Stomach (tissue), 19 donors: ENCODE data around the gene ADCK2. TPM values are rescaled to one million over a fixed set of nuclear protein-coding genes. Genes with fewer than 3 reads are reported as not detected.
"Not testable (repeated sequence)": the region's sequence is repeated elsewhere in the genome, so short reads cannot be mapped to it uniquely, and the experiment has no call there.

ENCODE experiments used
- DNase-seq, 2 donors: peaks; one replicate each; pipeline versions ENCODE4 v3.0.0 to v3.0.0-alpha.2; 2013 to 2019
- H3K27ac ChIP-seq, 5 donors: fragments of 200-600 bp in 4 of 5; sonication (generic) in 4 of 5; one replicate each; pipeline ENCODE4 v1.5.1; 2013 to 2019; ENCODE audit warnings: mild to moderate bottlenecking in 1 of 5, moderate library complexity in 1 of 5
- H3K27me3 ChIP-seq, 3 donors: fragments of 200-600 bp; sonication (generic); one replicate each; pipeline ENCODE4 v1.5.1; 2017 to 2019; ENCODE audit warnings: mixed run types in 1 of 3
- H3K36me3 ChIP-seq, 4 donors: fragments of 200-600 bp; sonication (generic); 1 replicate in 3 of 4; 2 replicates in 1 of 4; pipeline ENCODE4 v1.5.1; 2016 to 2019
- H3K4me1 ChIP-seq, 4 donors: fragments of 200-600 bp; sonication (generic); one replicate each; pipeline ENCODE4 v1.5.1; 2016 to 2019
- H3K4me3 ChIP-seq, 4 donors: fragments of 200-600 bp; sonication (generic) in 3 of 4; one replicate each; pipeline ENCODE4 v1.5.1; 2016 to 2019; ENCODE audit warnings: mild to moderate bottlenecking in 1 of 4
- H3K9me3 ChIP-seq, 4 donors: fragments of 200-600 bp; sonication (generic); one replicate each; pipeline ENCODE4 v1.5.1; 2016 to 2019
- EP300 ChIP-seq: sonication (generic); formaldehyde crosslinking; IDR thresholded peaks from one replicate; pipeline ENCODE4 v1.6.1; 2017; ENCODE audit warnings: antibody characterized with exemption
- POLR2A ChIP-seq, 4 donors: fragments of 450-650 bp; IDR thresholded peaks; one replicate each; pipeline ENCODE4 v1.6.1; 2016; ENCODE audit warnings: antibody characterized with exemption in 4 of 4, control low read depth in 2 of 4, mild to moderate bottlenecking in 1 of 4, moderate library complexity in 1 of 4
- POLR2AphosphoS5 ChIP-seq, 3 donors: sonication (generic); formaldehyde crosslinking; IDR thresholded peaks; one replicate each; pipeline ENCODE4 v1.6.1; 2016; ENCODE audit warnings: antibody characterized with exemption in 3 of 3
- WGBS, 5 donors: extraction: QIAGEN DNeasy Blood & Tissue Kit in 3 of 5; methylation state at CpG; one replicate each; pipeline versions ENCODE4 v1.1.5 to v1.1.7; 2013 to 2018; 5-methylcytosine and 5-hydroxymethylcytosine counted together
- intact Hi-C: fragments of 100-400 bp; cut with DNase I; formaldehyde crosslinking; loops from one replicate; pipeline ENCODE4 v1.15.1; 2023; ENCODE audit warnings: low total_unique reads
- long read RNA-seq, 10 donors: transcript quantifications; one replicate each; lab custom pipeline, GENCODE V29; 2026
- polyA plus RNA-seq, 3 donors: library from polyadenylated mRNA; stranded (reverse); fragments of 200-250 nt; gene quantifications; one replicate each; pipeline ENCODE4 v1.2.3, GENCODE V29; 2013
- total RNA-seq, 5 donors: library from RNA; depleted of rRNA; stranded (reverse); fragments of >200 nt; gene quantifications; one replicate each; pipeline versions ENCODE4 v1.1.0 to v1.2.3, GENCODE V29; 2014 to 2016
- TF ChIP-seq, protein P1 (sequence below), 7 experiments: fragments of 450-650 bp in 4 of 7; fragments of 200-600 bp in 3 of 7; sonication (generic) in 3 of 7; IDR thresholded peaks; one replicate each; pipeline ENCODE4 v1.5.1; 2016 to 2019; ENCODE audit warnings: antibody characterized with exemption in 7 of 7, control low read depth in 2 of 7, mild to moderate bottlenecking in 1 of 7
- donor health status: healthy with polysubstance abuse.
- donor health status: Bipolar disorder and iron deficiency.
- donor health status: healthy.

ADCK2 gene, protein sequence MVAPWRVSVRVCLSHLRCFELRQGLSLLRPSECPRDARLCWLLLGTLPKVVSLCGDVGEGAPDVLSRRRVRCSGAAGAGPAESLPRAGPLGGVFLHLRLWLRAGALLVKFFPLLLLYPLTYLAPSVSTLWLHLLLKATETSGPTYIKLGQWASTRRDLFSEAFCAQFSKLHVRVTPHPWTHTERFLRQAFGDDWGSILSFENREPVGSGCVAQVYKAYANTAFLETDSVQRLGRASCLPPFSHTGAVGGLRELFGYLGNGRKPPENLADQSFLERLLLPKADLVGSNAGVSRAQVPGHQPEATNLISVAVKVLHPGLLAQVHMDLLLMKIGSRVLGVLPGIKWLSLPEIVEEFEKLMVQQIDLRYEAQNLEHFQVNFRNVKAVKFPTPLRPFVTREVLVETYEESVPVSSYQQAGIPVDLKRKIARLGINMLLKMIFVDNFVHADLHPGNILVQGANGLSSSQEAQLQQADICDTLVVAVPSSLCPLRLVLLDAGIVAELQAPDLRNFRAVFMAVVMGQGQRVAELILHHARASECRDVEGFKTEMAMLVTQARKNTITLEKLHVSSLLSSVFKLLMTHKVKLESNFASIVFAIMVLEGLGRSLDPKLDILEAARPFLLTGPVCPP
- total RNA-seq, result 10 to 100 TPM in 4 of 5 donors, 1 to 10 TPM in 1; 2.7 to 62.3 (median 22.0) TPM
- 10 to 100 TPM in 2 of 3 donors, 1 to 10 TPM in 1; 8.7 to 20.9 (median 10.5) TPM for polyA plus RNA-seq
- long read RNA-seq, donor 1, partial matches to known transcripts, result 0 of 3 reads
- long read RNA-seq, donor 1, other reads (novel, unspliced or antisense), result 0 of 3 reads
- long read RNA-seq, donor 2, result 0 reads
- long read RNA-seq, donor 3, partial matches to known transcripts, result 0 of 3 reads
- long read RNA-seq, donor 3, other reads (novel, unspliced or antisense), result 0 of 3 reads
- long read RNA-seq, donor 4, result 0 reads
- long read RNA-seq, donor 5, partial matches to known transcripts, result 0 of 4 reads
- long read RNA-seq, donor 5, other reads (novel, unspliced or antisense), result 0 of 4 reads
- long read RNA-seq, donor 6, transcript ADCK2-201 (8 exons, 2,377 nt), result major isoform, 13 of 13 reads
- long read RNA-seq, donor 6, partial matches to known transcripts, result 0 of 13 reads
- long read RNA-seq, donor 6, other reads (novel, unspliced or antisense), result 0 of 13 reads
- long read RNA-seq, donor 7, transcript ADCK2-201 (8 exons, 2,377 nt), result major isoform, 6 of 6 reads
- long read RNA-seq, donor 7, partial matches to known transcripts, result 0 of 6 reads
- long read RNA-seq, donor 7, other reads (novel, unspliced or antisense), result 0 of 6 reads
- long read RNA-seq, donor 8, transcript ADCK2-201 (8 exons, 2,377 nt), result major isoform, 5 of 5 reads
- long read RNA-seq, donor 8, partial matches to known transcripts, result 0 of 5 reads
- long read RNA-seq, donor 8, other reads (novel, unspliced or antisense), result 0 of 5 reads
- long read RNA-seq, donor 9, partial matches to known transcripts, result 0 of 1 reads
- long read RNA-seq, donor 9, other reads (novel, unspliced or antisense), result 0 of 1 reads
- long read RNA-seq, donor 10, partial matches to known transcripts, result 0 of 1 reads
- long read RNA-seq, donor 10, other reads (novel, unspliced or antisense), result 0 of 1 reads

GRCh38 chr7:140672382-140673062 lies at the start of gene ADCK2:
TSS of gene ADCK2 (plus strand) at chr7:140672945. CDS start at chr7:140673331, 386 bp downstream.
- Histone ChIP-seq H3K4me3 (peak within 1 kb of the TSS; percentile 71 to 85 (median 75)), H3K36me3 (peaks cover 0 to 7% (median 0%) of the 10 kb centered on the region in 4 donors), H3K4me1 (peaks cover 25 to 38% (median 32%) of the 10 kb centered on the region in 4 donors), H3K9me3 (no peaks in the 10 kb centered on the region), H3K27me3 (no peaks in the 10 kb centered on the region), H3K27ac (peak within 1 kb of the TSS; percentile 86 to 96 (median 92))
- 1 to 2% (median 1%) methylated on average over 18 to 41 of the region's 41 CpGs for WGBS, 5 donors
- peak; percentile 71 to 88 for DNase-seq
- intact Hi-C loops, result no loop called here
- no peak for TF ChIP-seq EP300
- peak in 2 of 3 donors; percentile 51 to 76 for TF ChIP-seq POLR2AphosphoS5 (IDR thresholded peaks at IDR 0.05)
- TF ChIP-seq, protein P1, sequence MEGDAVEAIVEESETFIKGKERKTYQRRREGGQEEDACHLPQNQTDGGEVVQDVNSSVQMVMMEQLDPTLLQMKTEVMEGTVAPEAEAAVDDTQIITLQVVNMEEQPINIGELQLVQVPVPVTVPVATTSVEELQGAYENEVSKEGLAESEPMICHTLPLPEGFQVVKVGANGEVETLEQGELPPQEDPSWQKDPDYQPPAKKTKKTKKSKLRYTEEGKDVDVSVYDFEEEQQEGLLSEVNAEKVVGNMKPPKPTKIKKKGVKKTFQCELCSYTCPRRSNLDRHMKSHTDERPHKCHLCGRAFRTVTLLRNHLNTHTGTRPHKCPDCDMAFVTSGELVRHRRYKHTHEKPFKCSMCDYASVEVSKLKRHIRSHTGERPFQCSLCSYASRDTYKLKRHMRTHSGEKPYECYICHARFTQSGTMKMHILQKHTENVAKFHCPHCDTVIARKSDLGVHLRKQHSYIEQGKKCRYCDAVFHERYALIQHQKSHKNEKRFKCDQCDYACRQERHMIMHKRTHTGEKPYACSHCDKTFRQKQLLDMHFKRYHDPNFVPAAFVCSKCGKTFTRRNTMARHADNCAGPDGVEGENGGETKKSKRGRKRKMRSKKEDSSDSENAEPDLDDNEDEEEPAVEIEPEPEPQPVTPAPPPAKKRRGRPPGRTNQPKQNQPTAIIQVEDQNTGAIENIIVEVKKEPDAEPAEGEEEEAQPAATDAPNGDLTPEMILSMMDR (IDR thresholded peaks at IDR 0.05), result no peak
- TF ChIP-seq POLR2A (IDR thresholded peaks at IDR 0.05), result no peak

- no peaks in the 10 kb centered on the region for H3K27me3 ChIP-seq
- no peaks in the 10 kb centered on the region for H3K36me3 ChIP-seq
- H3K4me3 ChIP-seq, result no peak overlapping the region
- H3K9me3 ChIP-seq, result no peaks in the 10 kb centered on the region
- intact Hi-C loops, result no loop called here
- DNase-seq, result peak in 1 of 2 donors; percentile 91
- H3K4me1 ChIP-seq, result peaks cover 19 to 23% (median 22%) of the 10 kb centered on the region in 4 donors
- TF ChIP-seq, protein P1 (IDR thresholded peaks at IDR 0.05), result no peak
- no peak for TF ChIP-seq EP300
- peak overlapping the region in 3 of 5 donors; percentile 20 to 55 (median 39) for H3K27ac ChIP-seq
- WGBS, 5 donors, result 76 to 89% (median 82%) methylated on average over 6 of the region's 6 CpGs
These were observed 48.8 kb upstream of the ADCK2 start for GRCh38 chr7:140623980-140624379.

DNA sequence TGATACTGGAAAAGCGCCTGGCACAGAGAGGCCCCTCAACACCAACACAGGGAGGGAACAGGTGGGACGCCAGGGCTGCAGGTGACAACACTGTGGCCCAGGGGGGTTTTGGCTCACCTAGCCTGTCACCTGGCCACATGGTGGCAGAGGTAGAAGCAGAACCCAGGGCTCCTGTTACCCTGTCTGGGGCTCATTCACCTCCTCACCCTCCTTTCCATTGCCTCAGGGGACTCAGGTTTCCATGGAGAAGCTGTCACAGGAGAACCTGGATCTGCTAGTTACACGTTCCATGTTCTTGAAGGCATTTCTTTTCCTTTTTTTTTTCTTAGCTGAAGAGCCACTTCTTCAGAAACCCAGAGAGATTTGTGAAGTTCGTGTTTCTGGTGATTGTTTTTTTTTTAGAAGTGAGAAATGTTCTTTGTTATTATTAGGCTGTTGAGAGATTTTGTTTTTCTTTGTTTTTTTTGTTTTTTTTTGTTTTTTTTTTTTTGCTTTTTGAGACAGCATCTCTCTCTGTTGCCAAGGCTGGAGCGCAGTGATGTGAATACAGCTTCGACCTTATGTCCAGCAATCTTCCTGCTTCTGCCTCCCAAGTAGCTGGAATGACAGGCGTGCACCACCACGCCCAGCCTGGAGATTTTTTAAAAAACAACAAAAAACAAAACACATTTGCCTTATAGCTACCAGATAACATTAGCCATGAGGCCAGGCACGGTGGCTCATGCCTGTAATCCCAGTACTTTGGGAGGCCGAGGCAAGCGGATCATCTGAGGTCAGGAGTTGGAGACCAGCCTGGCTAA lies 48.2 kb upstream of the ADCK2 start:
- DNase-seq, result peak in 1 of 2 donors; percentile 52
- H3K27me3 ChIP-seq, result no peaks in the 10 kb centered on the region
- H3K4me1 ChIP-seq, result peaks cover 19 to 23% (median 22%) of the 10 kb centered on the region in 4 donors
- H3K27ac ChIP-seq, result peak overlapping the region in 3 of 5 donors; percentile 20 to 55 (median 39)
- H3K4me3 ChIP-seq, result no peak overlapping the region
- intact Hi-C loops, result no loop called here
- H3K9me3 ChIP-seq, result no peaks in the 10 kb centered on the region
- no peak for TF ChIP-seq POLR2AphosphoS5 (IDR thresholded peaks at IDR 0.05)
- no peak for TF ChIP-seq POLR2A (IDR thresholded peaks at IDR 0.05)
- TF ChIP-seq, protein P1 (IDR thresholded peaks at IDR 0.05), result no peak
- TF ChIP-seq EP300, result no peak
- no peaks in the 10 kb centered on the region for H3K36me3 ChIP-seq
- 81 to 89% (median 84%) methylated on average over 11 of the region's 11 CpGs for WGBS, 5 donors

DNA sequence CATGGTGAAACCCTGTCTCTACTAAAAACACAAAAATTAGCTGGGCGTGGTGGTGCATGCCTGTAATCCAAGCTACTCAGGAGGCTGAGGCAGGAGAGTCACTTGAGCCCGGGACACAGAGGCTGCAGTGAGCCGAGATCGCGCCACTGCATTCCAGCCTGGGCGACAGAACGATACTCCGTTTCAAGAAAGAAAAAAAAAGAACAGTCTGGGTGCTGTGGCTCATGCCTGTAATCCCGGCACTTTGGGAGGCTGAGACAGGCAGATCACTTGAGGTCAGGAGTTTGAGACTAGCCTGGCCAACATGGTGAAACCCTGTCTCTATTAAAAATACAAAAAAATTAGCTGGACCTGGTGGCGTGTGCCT lies 47.6 kb upstream of the ADCK2 start:
- intact Hi-C loops, H3K4me3 ChIP-seq, H3K27me3 ChIP-seq, H3K36me3 ChIP-seq, H3K9me3 ChIP-seq, DNase-seq: not testable (repeated sequence)
- Histone ChIP-seq H3K27ac (peak overlapping the region in 1 of 5 donors; percentile 66), H3K4me1 (peaks cover 19 to 23% (median 22%) of the 10 kb centered on the region in 4 donors)
- 89 to 94% (median 91%) methylated on average over 10 of the region's 10 CpGs for WGBS, 5 donors
